Nephron progenitor cell (in vitro differentiated cells): ENCODE results near the gene CD47.

Experiments
- DNase-seq: peaks from one replicate; pipeline ENCODE4 v3.0.0; 2021
- H3K27ac Mint-ChIP-seq: 2 replicates; pipeline ENCODE4 v1.8.0; 2021; ENCODE audit warnings: mild to moderate bottlenecking, moderate library complexity, mixed read lengths
- H3K27me3 Mint-ChIP-seq: 2 replicates; pipeline ENCODE4 v1.8.0; 2021; ENCODE audit warnings: mild to moderate bottlenecking, low read depth, mixed read lengths; ENCODE audit not compliant: poor library complexity
- H3K36me3 Mint-ChIP-seq: 2 replicates; pipeline ENCODE4 v1.8.0; 2021; ENCODE audit warnings: low read depth, mixed read lengths
- H3K4me1 Mint-ChIP-seq: 2 replicates; pipeline ENCODE4 v1.8.0; 2021; ENCODE audit warnings: mixed read lengths
- H3K4me3 Mint-ChIP-seq: 2 replicates; pipeline ENCODE4 v1.8.0; 2021; ENCODE audit warnings: mild to moderate bottlenecking, moderate library complexity, mixed read lengths
- H3K9me3 Mint-ChIP-seq: 2 replicates; pipeline ENCODE4 v1.8.0; 2021; ENCODE audit warnings: mild to moderate bottlenecking, moderate library complexity, mixed read lengths
- CTCF ChIP-seq: fragments of 200-600 bp; sonication (generic); IDR thresholded peaks from 2 replicates; pipeline ENCODE4 v1.5.0; 2021; ENCODE audit warnings: antibody characterized with exemption

The CD47 gene

DNA sequence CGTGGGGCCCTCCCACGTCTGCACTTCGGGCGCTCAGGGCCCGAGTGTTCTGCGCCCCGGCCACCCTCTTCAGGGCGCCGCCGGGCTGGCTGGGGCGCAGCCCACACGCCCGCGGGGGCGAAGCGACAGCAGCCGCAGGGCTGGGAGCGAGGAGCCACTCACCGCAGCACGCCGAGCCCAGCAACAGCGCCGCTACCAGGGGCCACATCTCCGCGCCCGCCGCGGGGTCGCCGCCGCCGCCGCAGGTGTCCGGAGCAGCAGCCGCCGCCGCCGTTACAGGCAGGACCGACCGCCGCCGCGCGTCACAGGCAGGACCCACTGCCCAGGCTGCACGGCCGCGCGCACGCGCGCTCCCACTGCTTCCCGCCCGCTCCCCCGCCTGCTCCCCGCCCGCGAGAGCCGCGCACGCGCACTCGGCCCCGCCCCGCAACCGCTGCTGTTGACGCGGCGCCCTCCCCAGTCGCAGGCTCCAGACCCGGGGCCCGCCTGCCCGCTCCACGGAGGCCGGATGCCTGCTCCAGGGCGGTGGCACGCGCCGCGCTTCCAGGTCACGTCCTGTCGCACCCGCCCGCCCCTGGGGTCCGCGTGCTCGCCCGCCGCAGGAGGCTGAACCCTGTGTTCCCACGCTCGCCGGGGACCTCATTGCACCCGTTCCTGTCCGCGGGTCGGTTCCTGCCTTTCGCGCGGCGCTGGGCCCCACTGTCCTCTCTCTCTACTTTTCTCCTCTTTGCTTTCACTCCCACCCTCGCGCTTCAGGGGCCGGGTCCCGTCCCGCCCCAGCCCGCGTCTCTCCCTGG, at the start of gene CD47:
Gene CD47, minus strand, starts transcription at position 331 of the 797 bp plus-strand sequence. Its CDS starts 123 bp downstream, at position 208.
- Mint-ChIP-seq H3K4me1 (peaks cover 17% of the 10 kb centered on the region), H3K36me3 (no peaks in the 10 kb centered on the region), H3K27me3 (peaks cover 38% of the 10 kb centered on the region), H3K27ac (peak within 1 kb of the TSS; percentile 13), H3K4me3 (peak within 1 kb of the TSS; percentile 97), H3K9me3 (peaks cover 10% of the 10 kb centered on the region)
- peak; percentile 98 for DNase-seq
- TF ChIP-seq CTCF: no peak

GRCh38 chr3:108137460-108137814, 46.6 kb upstream of the CD47 start:
- Mint-ChIP-seq H3K27ac (no peak overlapping the region), H3K9me3 (no peaks in the 10 kb centered on the region), H3K36me3 (no peaks in the 10 kb centered on the region), H3K4me3 (no peak overlapping the region), H3K27me3 (peaks cover 3% of the 10 kb centered on the region), H3K4me1 (peaks cover 29% of the 10 kb centered on the region)
- TF ChIP-seq CTCF: no peak
- no peak for DNase-seq

DNA sequence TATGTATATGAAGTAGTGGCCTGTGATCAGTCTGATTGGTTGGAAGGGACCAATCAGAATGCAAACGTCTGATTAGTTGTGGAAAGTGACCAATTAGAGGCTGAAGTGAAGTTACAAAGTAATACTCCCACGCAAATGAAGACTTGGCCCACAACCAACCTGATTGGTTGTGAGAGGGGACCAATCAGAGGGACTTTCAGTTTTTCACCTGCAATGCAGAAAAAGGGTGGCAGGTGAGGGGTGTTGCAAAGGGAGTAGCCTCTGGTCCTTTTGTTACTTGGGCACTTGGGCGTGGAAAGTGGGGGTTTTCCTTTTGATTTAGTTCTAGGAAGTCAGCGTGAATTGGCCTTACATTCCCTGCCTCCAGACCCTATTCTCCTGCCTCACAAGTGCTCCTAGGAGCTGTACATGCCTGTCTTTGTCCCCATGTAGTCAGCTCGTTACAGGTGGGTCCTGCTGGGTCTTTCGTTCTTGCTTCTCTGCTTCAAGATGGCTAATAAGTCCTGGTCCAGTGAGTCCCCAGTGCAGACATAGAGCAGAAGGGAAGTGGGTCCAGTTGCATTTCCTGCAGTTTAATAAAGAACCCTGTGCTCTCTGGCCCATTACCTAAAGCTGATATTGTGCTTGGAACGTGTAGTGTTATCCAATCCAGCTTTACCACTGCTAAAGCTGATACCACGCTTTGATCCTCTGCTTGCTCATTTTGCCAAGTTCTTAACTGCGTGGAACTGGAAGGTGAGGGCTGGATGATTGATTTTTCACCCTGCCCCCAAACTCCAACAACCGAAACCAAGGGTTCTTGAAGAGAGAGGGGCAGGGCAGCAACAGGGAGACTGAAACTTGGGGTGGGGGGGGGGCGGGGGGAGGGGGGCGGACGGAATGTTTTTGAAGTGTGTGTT, 46.0 kb upstream of the CD47 start:
- Mint-ChIP-seq H3K27ac (no peak overlapping the region), H3K4me1 (peaks cover 30% of the 10 kb centered on the region), H3K27me3 (peaks cover 3% of the 10 kb centered on the region), H3K36me3 (no peaks in the 10 kb centered on the region), H3K9me3 (no peaks in the 10 kb centered on the region), H3K4me3 (no peak overlapping the region)
- no peak for TF ChIP-seq CTCF
- no peak for DNase-seq

GRCh38 chr3:108134555-108134880, 43.7 kb upstream of the CD47 start:
- H3K27ac Mint-ChIP-seq: no peak overlapping the region
- DNase-seq: no peak
- no peak for TF ChIP-seq CTCF
- no peak overlapping the region for H3K4me3 Mint-ChIP-seq
- no peaks in the 10 kb centered on the region for H3K9me3 Mint-ChIP-seq
- peaks cover 30% of the 10 kb centered on the region for H3K4me1 Mint-ChIP-seq
- H3K27me3 Mint-ChIP-seq: peaks cover 3% of the 10 kb centered on the region
- no peaks in the 10 kb centered on the region for H3K36me3 Mint-ChIP-seq

GRCh38 chr3:108133858-108134554, 43.2 kb upstream of the CD47 start:
- Mint-ChIP-seq H3K27ac (no peak overlapping the region), H3K4me3 (no peak overlapping the region)
- TF ChIP-seq CTCF: no peak

More at GRCh38 chr3:108133858-108134554, 43.2 kb upstream of the CD47 start:
- Mint-ChIP-seq H3K4me1 (peaks cover 30% of the 10 kb centered on the region), H3K9me3 (no peaks in the 10 kb centered on the region), H3K36me3 (no peaks in the 10 kb centered on the region), H3K27me3 (peaks cover 3% of the 10 kb centered on the region)
- no peak for DNase-seq
